Activated CD4-positive, alpha-beta memory T cell treated with anti-CD3 and anti-CD28 coated beads, Interleukin-2, amount 10 ng/mL, durations not matched to agents 7 days and 5 days (primary cell): Measurements from ENCODE around the gene TBK1. TPM values are rescaled to one million over a fixed set of nuclear protein-coding genes. Genes with fewer than 3 reads are reported as not detected.
"Not testable (repeated sequence)": the region's sequence is repeated elsewhere in the genome, so short reads cannot be mapped to it uniquely, and the experiment has no call there.

Source experiments
- CTCF ChIA-PET: fragments of 350-600 bp; sonication (Branson Sonifier 250); formaldehyde crosslinking; loops from one replicate; lab custom pipeline; 2021; ENCODE audit warnings: antibody characterized with exemption, inconsistent platforms; lab: Charles Lee
- POLR2A ChIA-PET: fragments of 350-600 bp; sonication (Branson Sonifier 250); formaldehyde crosslinking; loops from one replicate; lab custom pipeline; 2021; ENCODE audit warnings: antibody characterized with exemption; lab: Charles Lee
- DNase-seq: peaks from one replicate; pipeline ENCODE4 v3.0.0-alpha.2; 2020
- H3K27ac Mint-ChIP-seq: one replicate; pipeline ENCODE4 v1.8.0; 2021; ENCODE audit warnings: mild to moderate bottlenecking, mixed read lengths
- H3K27me3 Mint-ChIP-seq: one replicate; pipeline ENCODE4 v1.8.0; 2021; ENCODE audit warnings: mixed read lengths
- H3K36me3 Mint-ChIP-seq: one replicate; pipeline ENCODE4 v1.8.0; 2021; ENCODE audit warnings: low read depth, mixed read lengths
- H3K4me1 Mint-ChIP-seq: one replicate; pipeline ENCODE4 v1.8.0; 2021; ENCODE audit warnings: mixed read lengths
- H3K4me3 Mint-ChIP-seq: one replicate; pipeline ENCODE4 v1.8.0; 2021; ENCODE audit warnings: mild to moderate bottlenecking, mixed read lengths
- H3K9me3 Mint-ChIP-seq: one replicate; pipeline ENCODE4 v1.8.0; 2021; ENCODE audit warnings: mixed read lengths
- total RNA-seq, 2 experiments: library from RNA; stranded (reverse); gene quantifications; one replicate each; pipeline ENCODE4 v1.2.3, GENCODE V29; 2021

TBK1 gene
- total RNA-seq, 2 experiments from 2014 or later = 34.1 to 36.0 TPM

DNA sequence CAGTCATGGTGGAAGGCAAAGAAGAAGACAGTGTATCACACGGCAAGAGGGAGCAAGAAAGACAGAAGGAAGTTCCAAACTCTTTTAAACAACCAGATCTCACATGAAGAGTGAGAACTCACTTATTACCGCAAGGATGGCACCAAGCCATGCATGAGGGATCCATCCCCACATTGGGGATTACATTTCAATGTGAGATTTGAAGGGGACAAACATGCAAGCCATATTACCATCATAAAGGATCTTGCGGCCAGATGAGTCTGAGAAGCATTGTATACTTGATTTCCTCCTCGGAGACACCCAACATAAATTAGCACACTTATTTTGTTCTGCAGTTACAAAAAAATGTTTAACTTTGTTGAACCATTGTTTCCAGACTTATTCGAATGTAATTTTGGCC, 66.5 kb downstream of the TBK1 start:
- no peak for DNase-seq
- ChIA-PET POLR2A (no interaction called here), CTCF (interaction anchor here (1.5 kb wide), 1 partner anchor 31 kb away, joined by 3 read pairs; no protein-coding TSS in a partner anchor)
- Mint-ChIP-seq H3K4me3 (no peak overlapping the region), H3K9me3 (no peaks in the 10 kb centered on the region), H3K27me3 (no peaks in the 10 kb centered on the region), H3K36me3 (no peaks in the 10 kb centered on the region), H3K4me1 (peaks cover 2% of the 10 kb centered on the region), H3K27ac (no peak overlapping the region)

- CTCF ChIA-PET = interaction anchor here (0.8 to 1.5 kb wide), 3 partner anchors 13 to 28 kb away, joined by 3 read pairs; no protein-coding TSS in a partner anchor
- Mint-ChIP-seq H3K9me3 (no peaks in the 10 kb centered on the region), H3K36me3 (no peaks in the 10 kb centered on the region), H3K4me1 (peaks cover 2% of the 10 kb centered on the region), H3K27ac (no peak overlapping the region), H3K4me3 (no peak overlapping the region), H3K27me3 (no peaks in the 10 kb centered on the region)
- DNase-seq = no peak
- POLR2A ChIA-PET = no interaction called here
Measured at GRCh38 chr12:64521833-64522232, 69.9 kb downstream of the TBK1 start.

GRCh38 chr12:64522316-64522715, 70.4 kb downstream of the TBK1 start:
- no peaks in the 10 kb centered on the region for H3K36me3 Mint-ChIP-seq
- H3K9me3 Mint-ChIP-seq = no peaks in the 10 kb centered on the region
- peaks cover 2% of the 10 kb centered on the region for H3K4me1 Mint-ChIP-seq
- H3K27ac Mint-ChIP-seq = no peak overlapping the region
- no peak overlapping the region for H3K4me3 Mint-ChIP-seq
- no peaks in the 10 kb centered on the region for H3K27me3 Mint-ChIP-seq
- ChIA-PET POLR2A (no interaction called here), CTCF (interaction anchor here (1.3 to 1.5 kb wide), 2 partner anchors 12 to 15 kb away, joined by 3 read pairs; no protein-coding TSS in a partner anchor)
- no peak for DNase-seq

GRCh38 chr12:64522807-64523206, 70.9 kb downstream of the TBK1 start:
- H3K36me3 Mint-ChIP-seq = no peaks in the 10 kb centered on the region
- H3K27me3 Mint-ChIP-seq = no peaks in the 10 kb centered on the region
- H3K27ac Mint-ChIP-seq = no peak overlapping the region
- no peak for DNase-seq
- CTCF ChIA-PET = interaction anchor here (0.6 to 1.5 kb wide), 2 partner anchors 14 to 27 kb away, joined by 3 read pairs; no protein-coding TSS in a partner anchor
- no peaks in the 10 kb centered on the region for H3K9me3 Mint-ChIP-seq
- peaks cover 2% of the 10 kb centered on the region for H3K4me1 Mint-ChIP-seq
- H3K4me3 Mint-ChIP-seq = no peak overlapping the region
- POLR2A ChIA-PET = no interaction called here

- POLR2A ChIA-PET, H3K4me1 Mint-ChIP-seq, H3K4me3 Mint-ChIP-seq, H3K9me3 Mint-ChIP-seq, H3K27ac Mint-ChIP-seq, H3K27me3 Mint-ChIP-seq, H3K36me3 Mint-ChIP-seq, DNase-seq: not testable (repeated sequence)
- CTCF ChIA-PET = interaction anchor here (0.6 to 0.7 kb wide), 2 partner anchors 26 to 173 kb away, joined by 3 to 4 read pairs; no protein-coding TSS in a partner anchor
Measured at GRCh38 chr12:64523565-64524444, 71.9 kb downstream of the TBK1 start.

- Mint-ChIP-seq H3K27ac (no peak overlapping the region), H3K36me3 (no peaks in the 10 kb centered on the region), H3K9me3 (no peaks in the 10 kb centered on the region), H3K27me3 (no peaks in the 10 kb centered on the region), H3K4me1 (peaks cover 2% of the 10 kb centered on the region), H3K4me3 (no peak overlapping the region)
- no peak for DNase-seq
- ChIA-PET CTCF (no interaction called here), POLR2A (no interaction called here)
Measured at GRCh38 chr12:64525461-64526160, 73.7 kb downstream of the TBK1 start.

DNA sequence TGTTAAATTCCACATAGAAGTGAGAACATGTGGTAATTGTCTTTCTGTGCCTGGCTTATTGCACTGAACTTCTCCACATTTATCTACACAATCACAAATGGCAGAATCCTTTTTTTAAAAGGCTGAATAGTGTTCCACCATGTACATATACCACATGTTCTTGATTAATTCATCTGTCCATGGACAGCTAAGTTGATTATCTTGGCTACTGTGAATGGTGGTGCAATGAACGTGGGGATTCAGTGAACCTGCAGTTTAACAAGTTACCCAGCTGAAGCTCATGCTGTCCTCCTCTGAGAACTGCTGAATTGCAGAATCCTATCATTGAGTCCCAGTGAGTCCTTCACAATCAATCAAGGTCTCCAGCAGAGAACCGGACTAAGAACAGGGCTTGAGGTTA, 74.9 kb downstream of the TBK1 start:
- DNase-seq = no peak
- POLR2A ChIA-PET = no interaction called here
- H3K36me3 Mint-ChIP-seq = no peaks in the 10 kb centered on the region
- H3K27ac Mint-ChIP-seq = no peak overlapping the region
- H3K4me3 Mint-ChIP-seq = no peak overlapping the region
- H3K4me1 Mint-ChIP-seq = peaks cover 2% of the 10 kb centered on the region
- CTCF ChIA-PET = no interaction called here
- H3K27me3 Mint-ChIP-seq = no peaks in the 10 kb centered on the region
- no peaks in the 10 kb centered on the region for H3K9me3 Mint-ChIP-seq

- POLR2A ChIA-PET = no interaction called here
- Mint-ChIP-seq H3K36me3 (no peaks in the 10 kb centered on the region), H3K9me3 (no peaks in the 10 kb centered on the region), H3K4me3 (no peak overlapping the region), H3K27me3 (no peaks in the 10 kb centered on the region), H3K4me1 (no peaks in the 10 kb centered on the region), H3K27ac (no peak overlapping the region)
- CTCF ChIA-PET = interaction anchor here (2.0 kb wide), 1 partner anchor 21 kb away, joined by 6 read pairs; no protein-coding TSS in a partner anchor
- no peak for DNase-seq
Measured at GRCh38 chr12:64528616-64529015, 76.7 kb downstream of the TBK1 start.

DNA sequence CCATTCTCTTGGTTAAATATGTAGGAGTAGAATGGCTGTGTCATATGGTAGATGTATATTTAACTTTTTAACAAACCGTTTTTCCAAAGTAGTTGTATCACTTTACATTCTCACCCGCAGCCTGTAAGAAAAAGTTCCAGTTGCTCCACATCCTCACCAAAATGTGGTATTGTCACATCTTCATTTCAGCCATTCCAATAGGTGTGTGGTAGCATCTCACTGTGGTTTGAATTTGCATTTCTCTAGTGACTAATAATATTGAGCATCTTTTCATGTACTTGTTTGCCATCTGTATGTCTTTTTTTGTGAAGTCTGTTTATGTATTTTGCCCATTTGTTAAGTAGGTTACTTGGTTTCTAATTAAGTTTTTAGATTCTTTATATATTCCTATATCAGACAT, 78.6 kb downstream of the TBK1 start:
- Mint-ChIP-seq H3K4me1 (no peaks in the 10 kb centered on the region), H3K27ac (no peak overlapping the region), H3K4me3 (no peak overlapping the region), H3K9me3 (no peaks in the 10 kb centered on the region), H3K27me3 (no peaks in the 10 kb centered on the region), H3K36me3 (no peaks in the 10 kb centered on the region)
- ChIA-PET POLR2A (no interaction called here), CTCF (interaction anchor here (0.6 kb wide), 1 partner anchor 266 kb away, joined by 3 read pairs; no protein-coding TSS in a partner anchor)
- DNase-seq = no peak

DNA sequence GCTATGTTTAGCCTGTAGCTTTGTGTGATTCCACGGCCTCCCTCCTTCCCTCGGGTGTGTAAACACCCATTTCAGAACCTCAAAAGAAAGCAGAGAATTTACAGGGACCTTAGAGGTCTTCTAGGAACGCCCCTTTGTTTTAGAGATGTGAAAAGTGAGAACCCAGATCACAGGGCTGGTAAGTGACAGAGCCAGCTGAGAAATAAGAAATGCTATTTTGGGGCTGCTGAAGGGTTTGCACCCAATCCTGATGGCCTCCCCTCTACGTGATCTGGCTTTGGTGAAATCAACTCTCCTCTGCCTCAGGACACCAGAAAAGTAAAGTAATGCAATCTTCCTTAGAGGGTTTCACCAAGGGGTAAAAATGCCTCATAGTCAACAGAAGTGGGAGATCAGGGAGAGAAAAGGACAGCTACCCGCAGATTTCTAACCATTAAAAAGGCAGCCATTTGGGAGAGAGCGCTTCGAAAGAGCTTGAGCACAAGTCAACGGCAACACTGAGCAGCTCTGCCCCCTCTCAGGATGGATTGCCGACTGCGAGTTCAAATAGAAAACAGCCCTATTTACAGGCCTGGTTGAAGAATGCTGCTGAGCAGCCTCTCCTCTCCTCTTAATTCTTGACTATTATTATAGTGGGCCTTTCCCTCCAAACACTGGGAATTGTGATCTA, 79.9 kb downstream of the TBK1 start:
- Mint-ChIP-seq H3K27me3 (peaks cover under 1% of the 10 kb centered on the region), H3K9me3 (no peaks in the 10 kb centered on the region), H3K27ac (no peak overlapping the region), H3K36me3 (no peaks in the 10 kb centered on the region), H3K4me1 (no peaks in the 10 kb centered on the region), H3K4me3 (no peak overlapping the region)
- ChIA-PET CTCF (no interaction called here), POLR2A (no interaction called here)
- no peak for DNase-seq

DNA sequence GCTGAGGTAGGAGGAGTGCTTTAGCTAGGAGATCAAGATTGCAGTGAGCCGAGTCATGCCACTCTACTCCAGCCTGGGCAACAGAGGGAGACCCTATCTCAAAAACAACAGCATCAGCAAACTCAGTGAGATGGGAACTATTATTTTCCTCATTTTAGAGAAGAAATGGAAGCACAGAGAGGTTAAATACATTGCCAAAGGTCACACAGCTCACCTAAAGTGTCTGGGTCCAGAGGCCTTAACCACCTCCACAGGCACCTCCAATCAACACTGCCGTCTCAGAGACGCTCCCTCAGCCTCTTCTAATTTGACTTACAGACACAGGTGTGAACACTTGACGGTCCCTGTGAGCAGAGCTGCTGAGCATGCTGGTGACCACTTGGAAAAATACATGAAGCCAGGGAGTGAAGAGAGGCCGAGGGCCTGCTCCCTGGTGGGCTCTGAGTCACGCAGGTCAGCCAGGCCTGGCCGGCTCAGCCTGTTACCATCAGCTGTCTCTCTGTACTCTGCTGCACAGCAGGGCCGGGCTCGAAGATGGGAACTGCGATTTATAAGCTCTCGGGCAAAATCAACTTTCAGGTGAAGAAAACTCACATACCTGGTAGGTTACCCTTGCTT, 80.9 kb downstream of the TBK1 start:
- Mint-ChIP-seq H3K9me3 (no peaks in the 10 kb centered on the region), H3K27me3 (peaks cover 8% of the 10 kb centered on the region), H3K36me3 (no peaks in the 10 kb centered on the region), H3K4me3 (no peak overlapping the region), H3K4me1 (no peaks in the 10 kb centered on the region), H3K27ac (no peak overlapping the region)
- ChIA-PET POLR2A (no interaction called here), CTCF (no interaction called here)
- DNase-seq = no peak

GRCh38 chr12:64534672-64535199, 82.8 kb downstream of the TBK1 start:
- no peaks in the 10 kb centered on the region for H3K36me3 Mint-ChIP-seq
- H3K4me3 Mint-ChIP-seq = no peak overlapping the region
- H3K9me3 Mint-ChIP-seq = no peaks in the 10 kb centered on the region
- no peak for DNase-seq
- ChIA-PET POLR2A (no interaction called here), CTCF (interaction anchor here (1.3 to 1.5 kb wide), 2 partner anchors 13 to 163 kb away, joined by 3 read pairs; no protein-coding TSS in a partner anchor)
- no peaks in the 10 kb centered on the region for H3K4me1 Mint-ChIP-seq
- no peak overlapping the region for H3K27ac Mint-ChIP-seq
- H3K27me3 Mint-ChIP-seq = peaks cover 10% of the 10 kb centered on the region
